HPDE6-E6E7 (cell line): ENCODE measurements around the gene C5orf63.
"Not testable (repeated sequence)": the region's sequence is repeated elsewhere in the genome, so short reads cannot be mapped to it uniquely, and the experiment has no call there.

Source experiments
- DNase-seq: peaks from one replicate; pipeline ENCODE4 v3.0.0; 2011; ENCODE audit warnings: missing footprints; ENCODE audit errors: extremely low spot score

Gene C5orf63

DNA sequence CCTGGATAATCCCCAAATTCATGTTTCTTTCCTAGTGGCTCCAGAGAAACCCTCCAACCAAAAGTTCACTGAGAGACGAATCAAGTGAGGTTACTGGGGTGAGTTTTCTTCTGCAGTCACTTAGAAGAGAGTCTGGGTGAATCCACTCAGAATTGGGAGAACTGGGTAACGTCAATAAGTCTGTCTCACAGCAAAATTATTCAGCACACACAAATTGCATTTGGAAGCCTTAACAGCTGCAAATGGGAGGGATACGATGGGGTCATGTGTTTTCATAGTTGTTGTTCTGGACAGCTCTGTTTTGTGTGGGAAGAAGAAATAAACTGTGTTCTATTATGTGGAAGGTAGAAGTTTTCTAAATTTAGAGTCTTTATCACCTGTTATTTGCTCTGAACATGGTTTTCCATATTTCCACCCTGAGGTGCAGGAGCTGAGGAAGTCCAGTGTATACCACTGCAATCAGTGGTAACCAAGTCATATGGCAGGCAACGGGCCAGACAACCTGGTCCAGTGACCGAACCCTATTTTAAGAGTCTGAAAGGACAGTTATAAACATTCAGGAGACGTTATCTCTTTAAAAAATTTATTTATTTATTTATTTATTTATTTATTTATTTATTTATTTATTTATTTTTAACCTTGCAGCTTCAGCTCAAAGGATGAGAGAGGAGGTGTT is 64.9 kb downstream of the C5orf63 start:
- DNase-seq = no peak

DNA sequence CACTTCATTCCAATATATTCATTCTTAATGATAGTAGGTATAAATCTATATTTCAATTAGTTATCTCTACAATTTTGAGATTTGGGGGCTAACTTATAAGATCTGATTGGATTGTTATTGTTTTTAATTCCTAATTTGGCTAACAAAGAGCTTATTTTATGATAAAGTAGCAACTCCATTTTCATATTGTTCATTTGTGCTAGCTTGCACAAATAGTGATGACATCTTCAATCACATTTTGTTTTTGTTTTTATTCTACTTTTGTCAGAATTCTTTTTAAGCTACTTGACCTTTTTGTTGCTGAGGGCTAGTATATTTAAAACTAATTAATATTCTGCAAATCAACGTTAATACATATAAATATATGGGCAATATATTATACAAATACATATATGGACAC is 65.8 kb downstream of the C5orf63 start:
- no peak for DNase-seq

DNA sequence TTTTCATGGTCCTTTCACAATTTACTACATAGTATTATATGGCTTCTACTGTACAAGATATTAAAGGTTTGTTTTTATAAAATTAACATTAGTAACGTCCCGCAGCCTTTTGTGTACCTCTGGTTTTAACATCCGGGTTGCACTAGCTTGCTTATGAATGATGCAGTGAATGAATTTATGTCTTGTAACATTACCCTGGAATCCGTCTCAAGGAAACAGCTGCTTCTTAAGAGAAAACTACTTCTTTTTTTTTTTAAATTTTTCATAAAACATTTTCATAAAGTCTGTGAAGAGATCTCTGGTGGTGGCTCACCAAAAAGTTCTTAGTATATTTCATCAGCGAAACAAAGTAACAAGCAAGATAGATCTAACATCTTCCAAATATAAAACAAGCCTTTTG is 66.6 kb downstream of the C5orf63 start:
- no peak for DNase-seq

DNA sequence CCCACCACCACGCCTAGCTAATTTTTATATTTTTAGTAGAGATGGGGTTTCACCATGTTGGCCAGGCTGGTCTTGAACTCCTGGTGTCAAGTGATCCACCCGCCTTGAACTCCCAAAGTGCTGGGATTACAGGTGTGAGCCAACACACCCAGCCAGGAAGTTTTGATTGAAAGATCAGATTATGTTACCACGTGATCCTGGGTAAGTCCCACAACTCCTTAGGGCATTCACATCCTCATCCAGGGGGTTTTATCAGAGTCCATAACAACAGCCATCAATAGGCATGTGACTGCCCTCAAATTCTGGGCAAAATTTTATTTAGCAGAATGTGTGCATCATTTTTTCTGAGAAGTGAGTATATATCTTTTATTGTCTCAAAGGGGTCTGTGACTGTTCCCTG is 68.0 kb downstream of the C5orf63 start:
- not testable (repeated sequence) for DNase-seq

DNA sequence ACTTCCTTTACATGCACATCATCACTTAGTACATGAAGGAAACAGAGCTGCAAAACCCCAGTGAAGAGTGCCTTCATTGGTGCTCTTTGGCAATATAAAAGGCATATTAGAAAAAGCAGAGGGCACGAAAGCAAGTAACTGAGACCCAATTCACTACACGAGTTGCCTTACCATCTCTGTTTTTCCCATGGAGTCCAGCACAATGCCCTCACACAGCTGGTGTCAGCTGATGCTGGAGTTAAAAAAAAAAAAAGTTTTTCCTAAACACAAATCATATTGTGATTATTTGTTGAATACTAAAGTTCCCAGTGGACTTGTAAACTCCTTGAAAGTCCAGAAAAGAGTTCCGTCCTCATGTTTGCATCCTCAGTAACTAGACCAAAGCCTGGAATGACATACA is 68.6 kb downstream of the C5orf63 start:
- DNase-seq = no peak

DNA sequence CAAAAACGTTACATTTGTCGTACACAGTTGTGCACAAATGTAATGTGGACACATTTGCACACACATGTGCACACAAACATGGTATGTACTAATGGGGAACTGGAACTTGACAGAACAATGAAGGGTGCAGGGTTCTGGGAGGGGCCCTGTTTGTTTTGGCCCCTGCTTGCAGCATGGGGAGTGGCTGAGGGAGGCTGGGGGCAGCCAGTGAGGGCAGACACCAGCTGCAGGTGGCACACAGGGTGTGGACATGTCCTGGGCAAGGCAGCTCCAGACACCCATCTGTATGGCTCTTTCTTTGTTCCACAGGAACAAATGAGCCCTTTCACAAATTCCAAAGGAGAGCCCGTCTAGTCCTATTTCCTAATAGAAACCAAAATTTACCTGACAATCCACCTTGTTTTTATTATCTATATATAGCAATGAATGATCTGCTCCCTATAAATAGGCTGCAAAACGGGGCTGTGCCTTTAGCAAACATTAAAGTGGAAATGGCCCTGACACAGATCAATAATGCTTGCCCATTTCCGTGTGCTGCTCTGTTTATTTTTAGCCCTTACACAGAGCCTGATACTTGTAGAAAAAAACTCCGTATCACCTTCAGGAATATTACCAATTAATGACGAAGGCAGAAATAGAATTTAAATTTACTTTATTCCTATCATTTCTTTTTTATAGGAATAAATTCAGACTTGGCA is 69.4 kb downstream of the C5orf63 start:
- DNase-seq = no peak

DNA sequence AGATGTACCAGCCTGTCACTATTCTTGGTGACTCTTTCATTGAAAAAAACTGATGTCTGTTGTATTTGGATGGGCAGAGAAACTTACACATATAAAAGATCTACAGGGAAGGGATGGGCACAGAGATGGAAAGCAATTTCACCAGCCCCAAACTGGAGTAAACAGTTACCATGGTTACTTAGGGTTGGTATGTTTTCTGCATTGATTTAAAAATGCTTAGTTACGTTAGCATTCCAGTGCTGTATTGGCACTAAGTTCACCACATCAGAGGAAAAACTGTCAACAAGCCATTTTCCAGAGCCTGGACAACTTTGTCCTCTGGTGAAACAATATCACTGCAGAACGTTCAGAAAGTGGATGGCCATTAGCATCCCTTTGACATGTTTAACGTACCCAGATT is 70.9 kb downstream of the C5orf63 start:
- DNase-seq = no peak

DNA sequence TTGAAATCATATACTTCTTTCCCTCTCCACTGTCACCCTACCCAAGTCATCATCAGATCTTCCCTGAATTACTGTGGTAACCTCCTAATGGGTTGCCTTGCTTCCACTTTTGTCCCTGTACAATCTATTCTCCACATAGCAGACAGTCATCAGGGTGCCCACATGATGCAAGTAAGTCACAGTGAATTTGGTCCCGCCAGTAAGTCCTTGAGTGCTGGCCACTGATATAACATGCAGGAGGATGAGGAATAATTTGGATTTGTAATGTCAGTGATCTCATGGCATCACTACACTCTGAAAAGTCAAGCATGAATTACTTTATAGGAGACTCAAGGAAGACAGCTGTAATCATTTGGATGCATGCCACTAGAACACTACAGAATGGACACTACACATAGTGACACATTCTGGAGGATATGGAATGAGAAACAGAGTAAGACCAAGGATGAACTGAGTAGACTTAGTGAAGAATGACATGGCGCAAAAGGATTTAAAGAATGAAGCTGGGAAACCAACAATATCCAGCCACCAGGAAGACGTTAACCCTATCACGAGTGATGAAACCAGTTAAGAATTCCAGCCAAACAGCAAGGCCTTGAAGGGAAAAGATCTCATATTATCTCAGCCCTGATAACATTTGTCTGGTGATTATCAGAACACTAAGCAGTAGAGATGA is 71.5 kb downstream of the C5orf63 start:
- DNase-seq = no peak
